ENCODE results near the gene HOXB9. TPM values are rescaled to one million over a fixed set of nuclear protein-coding genes. Genes with fewer than 3 reads are reported as not detected.

The HOXB9 gene
- total RNA-seq, 1 experiment from 2014 or later = not detected

DNA sequence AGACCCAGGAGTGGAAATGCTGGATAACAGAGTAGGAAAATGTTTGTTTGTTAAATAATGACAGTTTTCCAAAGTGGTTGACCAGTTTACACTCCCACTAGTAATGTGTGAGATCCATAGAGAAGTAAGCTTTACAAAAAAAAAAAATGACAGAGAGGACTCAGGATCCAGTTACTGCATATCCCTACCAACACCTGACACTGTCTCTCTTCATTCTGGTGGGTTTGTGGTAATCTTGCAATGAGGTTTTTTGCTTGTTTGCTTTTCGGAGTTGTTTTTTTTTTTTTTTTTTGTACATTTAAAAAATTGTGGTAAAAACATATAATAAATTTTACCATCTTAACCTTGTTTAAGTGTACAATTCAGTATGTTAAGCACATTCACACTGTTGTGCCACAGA is 23.6 kb upstream of the HOXB9 start:
- Histone ChIP-seq H2AK5ac (ENCODE audit: insufficient read length, low read length) (no peak overlapping the region), H3K9ac (ENCODE audit: extremely low read depth, insufficient read length, low read length) (no peak overlapping the region), H3T11ph (ENCODE audit: low read length) (no peak overlapping the region), H4K91ac (ENCODE audit: insufficient read length, low read depth, low read length) (no peak overlapping the region), H3K4ac (ENCODE audit: low read depth, low read length) (no peak overlapping the region), H4K8ac (replicated peaks; ENCODE audit: insufficient read length, low read depth, low read length) (no peak overlapping the region), H3K27me3 (ENCODE audit: insufficient read depth, low read length) (peaks cover 46% of the 10 kb centered on the region), H2BK12ac (ENCODE audit: insufficient read length, low read depth, low read length) (no peak overlapping the region), H3K27ac (ENCODE audit: insufficient read length, low read depth, low read length) (no peak overlapping the region), H3K14ac (ENCODE audit: insufficient read depth, low read length) (no peak overlapping the region), H3K4me2 (ENCODE audit: insufficient read depth, insufficient read length, low read length) (no peak overlapping the region), H3K56ac (ENCODE audit: insufficient read length, low read depth, low read length) (no peak overlapping the region), H4K20me1 (ENCODE audit: control insufficient read depth, insufficient read depth, insufficient read length) (no peaks in the 10 kb centered on the region), H2BK120ac (ENCODE audit: low read depth, low read length, poor library complexity, severe bottlenecking) (no peak overlapping the region), H2BK15ac (ENCODE audit: low read depth, low read length) (no peak overlapping the region), H2BK20ac (ENCODE audit: low read depth, low read length, poor library complexity, severe bottlenecking) (no peak overlapping the region), H2BK5ac (ENCODE audit: insufficient read length, low read length) (no peak overlapping the region), H2AFZ (ENCODE audit: low read length) (no peak overlapping the region), H3K23me2 (ENCODE audit: insufficient read length, low read depth, low read length, poor library complexity, severe bottlenecking) (peaks cover 8% of the 10 kb centered on the region), H3K79me1 (ENCODE audit: insufficient read depth, low read depth, low read length, poor library complexity, severe bottlenecking) (no peaks in the 10 kb centered on the region), H4K5ac (ENCODE audit: insufficient read length, low read depth, low read length) (no peak overlapping the region), H3K4me1 (ENCODE audit: insufficient read depth, low read length) (no peaks in the 10 kb centered on the region), H3K9me3 (ENCODE audit: control insufficient read depth, low read depth, low read length) (no peaks in the 10 kb centered on the region), H3K23ac (ENCODE audit: insufficient read length, low read depth, low read length) (no peak overlapping the region), H3K18ac (ENCODE audit: insufficient read length, low read depth, low read length) (no peak overlapping the region), H3K79me2 (ENCODE audit: insufficient read depth, low read length) (no peaks in the 10 kb centered on the region)
- peaks cover 97% of the 10 kb centered on the region for H3K27me3 Mint-ChIP-seq (ENCODE audit: low read depth)
- TF ChIP-seq CTCF (conservative IDR thresholded peaks at IDR 0.05) = no peak
- DNase-seq = no peak
- peaks cover 3 to 7% of the 10 kb centered on the region in 2 experiments; a peak in 3 of 5 replicates for H3K9me3 Mint-ChIP-seq
- H3K36me3 Mint-ChIP-seq (ENCODE audit: insufficient read depth in 1 of 3, low read depth in 3 of 3) = no peaks in the 10 kb centered on the region
- H3K27ac Mint-ChIP-seq = no peak overlapping the region; a peak in 1 of 7 replicates
- H3K4me1 Mint-ChIP-seq = peaks cover 5 to 10% of the 10 kb centered on the region in 2 experiments
- H3K4me3 Mint-ChIP-seq = no peak overlapping the region
- no CpG with 5 or more reads among the region's 1 CpG for WGBS (ENCODE audit: extremely low coverage, insufficient read length, low lambda C conversion rate)

Measured in H9 (cell line).